Activated CD8-positive, alpha-beta memory T cell treated with anti-CD3 and anti-CD28 coated beads for 24 hours (primary cell): ENCODE results near the gene HAL.

Experiments
- DNase-seq: peaks from one replicate; pipeline ENCODE4 v3.0.0-alpha.2; 2020

Gene HAL, protein sequence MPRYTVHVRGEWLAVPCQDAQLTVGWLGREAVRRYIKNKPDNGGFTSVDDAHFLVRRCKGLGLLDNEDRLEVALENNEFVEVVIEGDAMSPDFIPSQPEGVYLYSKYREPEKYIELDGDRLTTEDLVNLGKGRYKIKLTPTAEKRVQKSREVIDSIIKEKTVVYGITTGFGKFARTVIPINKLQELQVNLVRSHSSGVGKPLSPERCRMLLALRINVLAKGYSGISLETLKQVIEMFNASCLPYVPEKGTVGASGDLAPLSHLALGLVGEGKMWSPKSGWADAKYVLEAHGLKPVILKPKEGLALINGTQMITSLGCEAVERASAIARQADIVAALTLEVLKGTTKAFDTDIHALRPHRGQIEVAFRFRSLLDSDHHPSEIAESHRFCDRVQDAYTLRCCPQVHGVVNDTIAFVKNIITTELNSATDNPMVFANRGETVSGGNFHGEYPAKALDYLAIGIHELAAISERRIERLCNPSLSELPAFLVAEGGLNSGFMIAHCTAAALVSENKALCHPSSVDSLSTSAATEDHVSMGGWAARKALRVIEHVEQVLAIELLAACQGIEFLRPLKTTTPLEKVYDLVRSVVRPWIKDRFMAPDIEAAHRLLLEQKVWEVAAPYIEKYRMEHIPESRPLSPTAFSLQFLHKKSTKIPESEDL

DNA sequence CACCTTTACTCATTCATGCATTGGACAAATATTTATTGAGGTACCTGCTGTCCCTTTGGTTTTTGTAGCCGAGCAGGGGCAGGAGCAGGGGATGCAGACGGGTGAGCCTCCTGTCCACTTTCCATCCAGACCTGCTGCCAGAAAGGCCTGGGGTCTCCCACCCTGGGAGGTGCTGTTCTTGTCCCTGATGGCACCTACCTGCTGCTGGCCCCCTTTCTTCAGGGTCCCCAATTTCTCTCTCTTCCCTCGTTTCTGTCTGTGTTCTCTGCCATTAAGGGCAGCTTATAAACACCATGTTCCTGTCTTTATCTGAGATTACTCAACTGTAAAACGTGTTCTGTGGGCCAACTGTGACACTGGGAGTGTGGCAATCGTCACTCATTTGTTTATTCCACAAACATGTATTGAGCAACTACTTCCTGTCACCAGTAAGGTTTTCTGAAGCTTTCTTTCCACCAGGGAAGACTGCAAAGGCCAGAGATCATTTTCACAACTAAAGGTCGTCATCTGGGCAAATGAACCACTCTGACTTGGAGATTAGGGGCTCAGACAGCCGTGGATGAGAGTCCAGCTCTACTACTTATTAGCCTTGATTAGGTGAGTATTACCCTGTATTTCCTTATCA lies at the start of gene HAL:
Gene HAL (minus strand): TSS at position 311 of the 625 bp plus-strand sequence. CDS start 434 bp downstream, outside the sequence.
- DNase-seq: no peak

DNA sequence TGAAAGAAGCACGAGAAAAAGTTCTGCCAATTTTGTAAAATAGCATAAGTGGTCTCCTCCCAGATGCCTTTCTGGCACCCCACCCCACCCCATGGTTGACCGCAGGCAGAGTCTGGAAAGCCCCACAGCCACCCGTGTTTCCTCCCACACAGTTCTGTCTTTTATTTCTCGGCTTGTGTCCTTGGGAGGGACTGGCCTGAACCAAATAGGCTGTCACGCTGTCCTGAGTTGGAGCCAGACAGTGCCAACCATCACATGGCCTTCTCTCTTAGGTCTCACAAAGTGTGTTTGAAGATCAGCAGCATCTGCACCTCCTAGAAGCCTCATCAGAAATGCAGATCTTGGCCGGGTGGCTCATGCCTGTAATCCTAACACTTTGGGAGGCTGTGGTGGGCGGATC lies 49.4 kb upstream of the HAL start:
- no peak for DNase-seq

DNA sequence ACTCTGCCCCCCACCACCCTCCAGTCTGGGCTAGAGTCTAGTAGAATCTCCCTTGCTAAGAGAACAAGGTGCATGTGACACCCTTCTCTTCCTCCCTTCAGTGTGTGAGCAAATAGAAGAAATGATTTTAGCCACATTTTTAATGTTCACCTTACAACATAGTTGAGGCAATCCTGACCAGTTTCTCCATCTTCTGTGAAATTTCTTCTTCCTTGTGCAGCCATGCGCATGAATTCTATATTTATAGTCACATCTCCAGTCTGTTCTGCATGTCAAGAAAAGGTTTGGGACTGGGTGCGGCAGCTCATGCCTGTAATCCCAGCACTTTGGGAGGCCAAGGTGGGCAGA lies 48.8 kb upstream of the HAL start:
- no peak for DNase-seq

DNA sequence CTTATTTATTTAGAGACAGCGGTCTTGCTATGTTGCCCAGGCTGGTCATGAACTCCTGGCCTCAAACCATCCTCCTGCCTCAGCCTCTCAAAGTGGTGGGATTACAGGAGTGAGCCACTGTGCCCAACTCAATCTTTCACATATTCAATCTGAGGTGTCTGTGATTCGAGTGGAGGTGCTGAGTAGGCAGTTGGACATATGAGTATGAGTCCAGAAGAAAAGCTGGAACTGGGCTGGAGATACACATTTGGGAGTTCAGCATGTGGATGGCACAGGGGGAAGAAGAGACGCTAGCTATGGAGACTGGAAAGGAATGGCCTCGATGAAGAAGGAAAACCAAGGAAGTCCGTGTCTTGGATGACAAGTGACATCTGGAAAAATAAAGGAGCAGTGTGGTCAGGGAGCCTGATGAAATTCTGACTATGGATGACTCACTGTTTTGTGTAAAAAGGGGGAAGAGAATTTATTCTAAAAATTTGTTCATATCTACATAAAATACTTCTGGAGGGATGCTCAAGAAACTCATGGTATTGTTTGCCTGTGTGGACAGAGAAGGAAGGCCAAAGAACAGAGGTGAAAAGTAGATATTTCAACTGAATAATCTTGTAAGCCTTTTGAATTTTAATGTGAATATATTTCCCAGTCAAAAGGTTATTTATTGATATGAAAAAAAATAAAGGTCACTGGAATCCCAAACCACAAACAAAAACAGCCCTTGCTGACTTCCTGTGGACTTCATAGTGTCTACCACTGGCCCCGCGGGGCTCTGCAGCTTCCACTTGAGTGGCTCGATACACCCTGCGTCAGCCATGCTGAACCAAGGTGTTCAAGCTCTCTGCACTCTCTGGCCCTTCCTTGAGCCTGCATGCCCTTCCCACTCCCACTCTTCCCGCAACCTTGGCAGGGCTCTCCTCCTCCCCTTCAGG lies 48.1 kb upstream of the HAL start:
- no peak for DNase-seq

DNA sequence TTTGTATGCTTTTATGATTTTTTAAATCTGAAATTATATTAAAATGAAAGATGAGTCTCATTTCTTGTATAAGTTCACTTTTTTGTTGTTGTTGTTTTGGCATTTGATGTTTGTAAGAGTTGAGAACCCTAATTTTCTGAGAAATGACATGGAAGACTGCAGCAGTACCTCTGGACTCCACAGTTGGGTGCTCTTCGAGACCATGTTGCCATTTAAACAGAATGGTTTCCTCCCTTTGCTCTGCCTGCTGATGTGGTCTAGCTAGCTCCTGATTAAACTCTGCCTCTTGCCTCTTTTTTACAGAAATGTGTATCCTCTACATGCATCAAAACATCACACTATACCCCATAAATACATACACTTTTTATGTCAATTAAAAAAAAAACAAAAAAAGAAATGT lies 45.0 kb upstream of the HAL start:
- no peak for DNase-seq

DNA sequence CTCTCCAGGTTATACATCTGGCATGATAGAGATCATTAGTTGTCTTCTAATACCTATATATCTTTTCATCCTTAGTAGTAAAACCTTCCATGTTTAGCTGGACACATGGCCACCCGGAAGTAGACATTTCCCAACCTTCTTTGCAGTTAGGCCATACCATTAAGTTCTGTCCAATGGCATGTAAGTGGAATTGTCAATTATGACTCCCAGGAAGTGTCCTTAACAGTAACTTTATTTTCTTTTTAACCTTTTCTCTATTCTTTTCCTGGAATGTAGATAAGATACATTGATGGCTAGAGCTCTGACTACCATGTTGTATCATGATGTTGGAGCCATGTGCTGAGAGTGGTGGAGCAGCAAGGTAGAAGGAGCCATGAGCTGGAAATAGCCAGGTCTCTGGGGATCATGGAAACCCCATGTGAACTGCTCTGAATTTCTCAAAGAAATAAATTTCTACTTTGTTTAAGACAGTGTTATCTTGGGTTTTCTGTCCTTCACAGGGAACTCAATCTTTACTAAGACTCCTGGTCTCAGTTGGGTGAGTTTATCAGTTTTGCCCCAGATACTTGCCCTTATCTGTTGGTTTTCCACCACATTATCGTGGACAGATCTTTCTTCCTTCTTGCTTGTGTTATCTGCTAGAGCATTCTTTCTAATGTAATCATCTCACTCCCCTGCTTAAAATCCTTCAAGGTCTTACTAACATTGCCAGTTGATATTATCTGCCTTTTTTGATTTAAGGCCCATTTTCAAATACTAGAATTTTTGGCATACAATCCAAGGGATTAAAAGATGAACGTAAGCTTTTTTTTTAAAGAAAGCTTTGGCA lies 44.4 kb upstream of the HAL start:
- no peak for DNase-seq

- no peak for DNase-seq
Observed at GRCh38 chr12:96039516-96039915, 43.4 kb upstream of the HAL start.

DNA sequence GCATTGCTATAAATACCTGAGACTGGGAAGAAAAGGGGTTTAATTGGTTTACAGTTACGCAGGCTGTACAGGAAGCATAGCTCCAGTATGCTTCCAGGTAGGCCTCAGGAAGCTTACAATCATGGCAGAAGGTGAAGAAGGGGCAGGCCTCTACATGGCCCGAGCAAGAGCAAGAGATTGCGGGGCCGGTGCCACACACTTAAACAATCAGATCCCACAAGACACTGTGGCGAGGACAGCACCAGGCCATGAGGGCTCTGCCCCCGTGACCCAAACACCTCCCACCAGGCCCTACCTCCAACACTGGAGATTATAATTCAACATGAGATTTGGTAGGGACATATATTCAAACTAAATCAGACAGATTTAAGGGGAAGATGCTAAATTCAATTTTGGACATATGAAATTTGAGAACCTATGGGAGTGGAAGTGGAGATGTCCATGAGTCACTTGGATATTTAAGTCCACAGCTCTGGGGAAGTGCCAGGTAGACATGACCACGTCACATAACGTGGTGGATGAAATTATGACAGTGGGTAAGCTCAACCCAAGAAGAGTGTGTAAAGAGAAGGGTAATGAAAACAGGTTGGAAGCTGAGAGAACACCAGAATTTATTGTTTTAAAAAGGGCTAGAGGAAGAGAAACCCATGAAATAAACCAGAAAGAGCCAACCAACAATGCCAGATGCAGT lies 40.8 kb upstream of the HAL start:
- no peak for DNase-seq

- DNase-seq: peak; percentile 99
Observed at GRCh38 chr12:96035283-96036236, 39.4 kb upstream of the HAL start, which contains the start of gene LTA4H. Gene LTA4H (minus strand): TSS chr12:96035587. CDS start chr12:96035519, 68 bp downstream.

- DNase-seq: no peak
Observed at GRCh38 chr12:96034621-96035282, 38.6 kb upstream of the HAL start.

DNA sequence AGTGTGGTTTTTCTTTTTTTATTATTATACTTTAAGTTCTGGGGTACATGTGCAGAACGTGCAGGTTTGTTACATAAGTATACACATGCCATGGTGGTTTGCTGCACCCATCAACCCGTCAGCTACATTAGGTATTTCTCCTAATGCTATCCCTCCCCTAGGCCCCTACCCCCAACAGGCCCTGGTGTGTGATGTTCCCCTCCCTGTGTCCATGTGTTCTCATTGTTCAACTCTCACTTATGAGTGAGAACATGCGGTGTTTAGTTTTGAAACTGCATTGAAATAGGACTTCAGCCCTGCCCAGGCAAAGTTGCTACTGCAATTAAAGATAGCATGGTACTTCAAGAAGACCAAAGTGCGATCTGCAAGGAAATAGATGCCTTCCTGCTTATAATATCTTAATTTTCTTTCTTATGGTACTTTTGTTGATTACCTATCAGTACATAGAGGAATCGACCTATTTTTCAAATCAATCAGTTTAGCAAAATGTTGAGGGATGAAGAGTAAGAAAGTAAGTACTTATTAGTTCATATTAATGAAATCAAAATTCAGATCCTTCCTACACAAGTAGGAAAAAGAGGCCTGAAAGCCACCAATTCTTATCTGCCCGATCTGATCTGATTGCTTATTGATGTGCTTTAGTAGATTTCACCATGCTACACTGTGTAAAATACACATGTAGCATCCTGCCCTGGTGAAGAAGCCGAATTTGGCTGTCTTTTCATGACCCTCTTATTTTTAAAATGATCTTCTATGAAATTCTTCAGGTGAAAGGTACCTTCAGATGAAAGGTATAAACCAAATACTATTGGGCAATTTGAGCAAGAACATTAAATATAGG lies 37.6 kb upstream of the HAL start:
- DNase-seq: no peak

DNA sequence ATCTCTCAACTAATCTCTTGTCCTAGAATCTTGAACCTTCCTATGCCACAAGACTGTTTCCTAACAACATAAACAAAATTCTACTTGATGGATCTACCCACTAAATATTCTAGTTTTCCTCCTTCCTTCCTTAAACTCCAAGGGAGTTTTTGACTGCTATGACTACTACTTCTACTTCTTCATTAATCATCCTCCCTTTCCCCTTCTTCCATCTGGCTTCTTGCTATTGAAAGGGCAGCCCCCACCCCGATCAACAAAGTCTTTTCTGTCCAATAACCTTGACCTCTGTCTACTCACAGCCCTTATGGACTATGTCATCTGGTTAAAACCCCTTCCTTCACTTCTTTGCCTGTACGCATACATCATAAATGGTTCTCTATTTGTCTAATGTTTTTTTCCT lies 33.7 kb upstream of the HAL start:
- no peak for DNase-seq

GRCh38 chr12:96028538-96028937 lies 32.4 kb upstream of the HAL start:
- DNase-seq: no peak

- no peak for DNase-seq
Observed at GRCh38 chr12:96026331-96026730, 30.2 kb upstream of the HAL start.

DNA sequence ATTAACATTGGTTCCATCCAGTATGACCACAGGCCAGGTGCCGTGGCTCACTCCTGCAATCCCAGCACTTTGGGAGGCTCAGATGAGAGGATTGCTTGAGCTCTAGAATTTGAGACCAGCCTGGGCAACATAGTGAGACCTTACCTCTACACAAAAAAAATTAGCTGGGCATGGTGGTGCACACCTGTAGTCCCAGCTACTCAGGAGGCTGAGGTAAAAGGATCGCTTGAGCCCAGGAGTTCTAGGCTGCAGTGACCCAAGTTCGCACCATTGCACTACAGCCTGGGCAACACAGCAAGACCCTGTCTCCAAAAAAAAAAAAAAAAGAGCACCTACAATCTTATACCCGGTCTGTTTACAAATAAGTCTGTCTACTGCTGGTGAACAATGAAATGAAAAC lies 29.4 kb upstream of the HAL start:
- DNase-seq: no peak

DNA sequence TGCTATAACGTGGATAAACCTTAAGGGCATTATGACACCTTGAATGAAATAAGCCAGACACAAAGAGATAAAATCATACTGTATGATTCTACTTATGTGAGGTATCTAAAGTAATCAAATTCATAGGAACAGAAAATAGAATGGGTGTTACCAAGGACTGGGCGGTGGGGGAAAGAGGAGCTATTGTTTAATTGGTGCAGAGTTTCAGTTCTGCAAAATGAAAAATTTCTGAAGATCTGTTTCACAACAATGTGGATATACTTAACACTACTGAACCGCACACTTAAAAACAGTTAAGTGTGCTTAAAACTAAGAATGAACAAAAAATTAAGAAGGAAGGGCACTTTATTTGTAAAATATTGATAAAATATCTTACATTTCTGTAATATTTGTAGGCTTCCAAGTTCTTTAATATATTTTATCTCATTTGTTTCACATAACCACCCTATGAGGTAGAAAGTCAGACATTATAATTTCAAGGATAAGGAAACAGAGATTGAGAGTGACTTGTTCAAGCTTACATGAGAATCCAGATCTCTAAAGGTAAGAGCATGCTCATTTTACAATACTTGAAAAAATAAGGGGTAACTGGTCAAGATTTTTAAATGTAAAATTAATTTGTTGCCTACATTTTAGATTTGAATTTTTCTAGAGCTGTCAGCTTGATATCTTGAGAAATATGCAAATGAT lies 24.3 kb upstream of the HAL start:
- no peak for DNase-seq

GRCh38 chr12:96015672-96016071 lies 19.5 kb upstream of the HAL start:
- DNase-seq: no peak
